ENCODE data around the gene SLC6A6.

Gene SLC6A6

GRCh38 chr3:14441240-14441919, 39.0 kb downstream of the SLC6A6 start:
- TF ChIP-seq CTCF (IDR thresholded peaks at IDR 0.05), result no peak

GRCh38 chr3:14441920-14442300, 39.5 kb downstream of the SLC6A6 start:
- Mint-ChIP-seq H3K36me3 (ENCODE audit: low read depth) (peaks cover 30% of the 10 kb centered on the region), H3K27ac (no peak overlapping the region), H3K27me3 (ENCODE audit: low read depth, poor library complexity) (peaks cover 3% of the 10 kb centered on the region), H3K4me1 (peaks cover 22% of the 10 kb centered on the region), H3K4me3 (no peak overlapping the region), H3K9me3 (no peaks in the 10 kb centered on the region)
- no peak for TF ChIP-seq CTCF (IDR thresholded peaks at IDR 0.05)
- no peak for DNase-seq

More at GRCh38 chr3:14441240-14441919, 39.0 kb downstream of the SLC6A6 start:
- Mint-ChIP-seq H3K9me3 (no peaks in the 10 kb centered on the region), H3K4me3 (no peak overlapping the region), H3K27me3 (ENCODE audit: low read depth, poor library complexity) (peaks cover 3% of the 10 kb centered on the region), H3K27ac (peak overlapping the region; percentile 22), H3K4me1 (peaks cover 22% of the 10 kb centered on the region), H3K36me3 (ENCODE audit: low read depth) (peaks cover 26% of the 10 kb centered on the region)
- no peak for DNase-seq

DNA sequence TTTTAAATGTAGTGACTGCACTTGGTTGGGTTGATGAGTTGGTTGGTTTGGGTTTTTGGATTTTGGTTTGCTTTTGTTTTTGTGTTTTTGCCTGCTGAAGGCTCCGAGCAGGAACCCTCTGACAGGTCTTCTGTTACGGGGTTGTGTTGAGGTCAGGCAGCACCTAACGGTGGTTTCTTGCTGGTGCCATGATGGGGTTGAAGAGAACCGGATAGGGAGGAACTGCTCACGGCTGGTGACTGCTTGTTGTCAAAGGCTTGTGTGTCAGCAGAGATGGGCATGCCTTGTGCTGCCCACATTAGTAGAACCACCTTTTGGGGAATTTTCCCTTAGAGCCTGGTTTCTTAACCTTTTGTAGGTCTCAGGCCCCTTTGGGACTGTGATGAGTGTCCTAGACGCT, 42.0 kb downstream of the SLC6A6 start:
- peaks cover 3% of the 10 kb centered on the region for H3K27me3 Mint-ChIP-seq (ENCODE audit: low read depth, poor library complexity)
- TF ChIP-seq CTCF (IDR thresholded peaks at IDR 0.05), result no peak
- peak overlapping the region; percentile 56 for H3K27ac Mint-ChIP-seq
- no peaks in the 10 kb centered on the region for H3K9me3 Mint-ChIP-seq
- peaks cover 14% of the 10 kb centered on the region for H3K4me1 Mint-ChIP-seq
- no peak overlapping the region for H3K4me3 Mint-ChIP-seq
- no peak for DNase-seq
- peaks cover 54% of the 10 kb centered on the region for H3K36me3 Mint-ChIP-seq (ENCODE audit: low read depth)

- H3K4me1 Mint-ChIP-seq, result peaks cover under 1% of the 10 kb centered on the region
- TF ChIP-seq CTCF (IDR thresholded peaks at IDR 0.05), result no peak
- H3K4me3 Mint-ChIP-seq, result no peak overlapping the region
- peaks cover 54% of the 10 kb centered on the region for H3K36me3 Mint-ChIP-seq (ENCODE audit: low read depth)
- no peak for DNase-seq
- no peaks in the 10 kb centered on the region for H3K9me3 Mint-ChIP-seq
- H3K27ac Mint-ChIP-seq, result no peak overlapping the region
- H3K27me3 Mint-ChIP-seq (ENCODE audit: low read depth, poor library complexity), result peaks cover 3% of the 10 kb centered on the region
These were observed 43.4 kb downstream of the SLC6A6 start for GRCh38 chr3:14445773-14446172.

DNA sequence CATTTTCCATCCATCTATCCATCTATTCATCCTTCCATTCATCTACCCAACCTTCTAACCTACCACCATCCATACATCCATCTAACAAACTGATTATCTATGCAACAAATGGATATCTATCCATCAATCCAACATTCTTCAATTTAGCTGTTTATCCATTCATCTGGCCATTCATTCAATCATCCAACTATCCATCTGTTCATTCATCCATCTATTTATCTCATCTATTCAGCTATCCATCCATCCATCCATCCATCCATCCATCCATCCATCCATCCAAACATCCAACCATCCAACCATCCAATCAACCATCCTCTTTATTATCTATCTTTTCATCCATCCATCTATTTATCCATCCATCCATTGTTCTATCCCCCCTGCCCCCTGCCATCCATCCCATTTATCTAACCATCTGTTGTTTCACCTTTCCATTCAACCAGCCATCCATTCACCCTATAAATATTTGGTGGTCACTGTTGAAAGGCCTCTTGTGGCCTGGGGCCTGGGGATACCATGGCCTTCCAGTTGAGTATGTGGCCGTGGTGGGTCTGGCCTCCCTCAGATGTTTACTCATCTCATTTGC, 44.7 kb downstream of the SLC6A6 start:
- no peaks in the 10 kb centered on the region for H3K9me3 Mint-ChIP-seq
- TF ChIP-seq CTCF (IDR thresholded peaks at IDR 0.05), result no peak
- peaks cover 11% of the 10 kb centered on the region for H3K4me1 Mint-ChIP-seq
- H3K36me3 Mint-ChIP-seq (ENCODE audit: low read depth), result peaks cover 68% of the 10 kb centered on the region
- no peak for DNase-seq
- no peak overlapping the region for H3K4me3 Mint-ChIP-seq
- peaks cover 3% of the 10 kb centered on the region for H3K27me3 Mint-ChIP-seq (ENCODE audit: low read depth, poor library complexity)
- H3K27ac Mint-ChIP-seq, result no peak overlapping the region

- Mint-ChIP-seq H3K27ac (no peak overlapping the region), H3K4me3 (no peak overlapping the region), H3K36me3 (ENCODE audit: low read depth) (peaks cover 71% of the 10 kb centered on the region), H3K4me1 (peaks cover 21% of the 10 kb centered on the region), H3K9me3 (no peaks in the 10 kb centered on the region), H3K27me3 (ENCODE audit: low read depth, poor library complexity) (peaks cover 6% of the 10 kb centered on the region)
- no peak for TF ChIP-seq CTCF (IDR thresholded peaks at IDR 0.05)
- no peak for DNase-seq
These were observed 45.7 kb downstream of the SLC6A6 start for GRCh38 chr3:14448063-14448462.
